UCSD-AML1 (cell line): Measurements from ENCODE around the gene ZNF888.
"Not testable (repeated sequence)": the region's sequence is repeated elsewhere in the genome, so short reads cannot be mapped to it uniquely, and the experiment has no call there.

Experiments used
- DNase-seq: peaks from one replicate; lab custom pipeline; 2025; ENCODE audit not compliant: unreplicated experiment; lab: John Stamatoyannopoulos, UW

The ZNF888 gene

DNA sequence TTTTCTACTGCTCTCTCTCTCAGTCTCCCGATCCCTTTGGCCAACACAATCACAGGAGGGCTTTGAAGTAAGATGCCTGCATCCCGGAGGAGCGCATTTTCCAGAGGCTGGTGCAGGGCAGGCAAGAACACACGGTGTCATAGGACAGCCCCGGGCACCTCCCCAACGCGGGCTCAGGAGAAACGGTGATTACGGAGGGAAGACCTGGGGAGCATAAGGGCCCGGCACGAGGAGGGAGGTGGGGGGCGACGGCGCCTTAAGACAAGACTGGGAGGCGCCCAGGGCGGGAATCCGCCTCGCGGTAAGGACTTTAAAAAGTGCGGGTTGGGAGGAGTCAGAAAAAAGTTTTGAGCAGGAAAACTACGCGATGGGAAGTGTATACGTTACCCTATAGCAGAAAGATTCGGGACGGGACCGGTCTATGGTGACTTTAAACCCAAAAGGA, 18.7 kb upstream of the ZNF888 start:
- DNase-seq = peak; percentile 45

DNA sequence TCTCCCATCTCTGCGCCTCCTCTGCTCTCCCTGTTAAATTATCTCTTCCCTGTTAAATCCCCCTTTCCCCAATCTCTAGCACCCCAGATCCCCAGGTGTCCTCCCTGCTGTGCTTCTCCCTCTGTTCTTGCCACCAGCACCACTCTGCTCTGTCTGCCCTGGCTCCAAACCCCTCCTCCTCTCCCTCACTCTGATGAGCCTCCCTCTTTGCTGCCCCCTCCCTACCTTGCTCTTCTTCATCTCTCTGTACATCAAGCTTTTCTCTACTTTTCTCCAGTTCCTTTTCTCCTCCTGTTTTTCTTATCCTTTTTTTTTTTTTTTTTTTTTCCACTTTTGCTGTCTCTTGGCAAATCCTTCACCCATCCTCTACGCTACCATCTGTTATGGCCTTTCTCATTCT, 18.3 kb upstream of the ZNF888 start:
- not testable (repeated sequence) for DNase-seq

- DNase-seq = not testable (repeated sequence)
These were observed 17.7 kb upstream of the ZNF888 start for GRCh38 chr19:52940905-52941304.

GRCh38 chr19:52938761-52939160, 15.5 kb upstream of the ZNF888 start:
- no peak for DNase-seq

- DNase-seq = no peak
These were observed 13.7 kb upstream of the ZNF888 start for GRCh38 chr19:52936954-52937325.

GRCh38 chr19:52936151-52936953, 13.1 kb upstream of the ZNF888 start:
- DNase-seq = no peak

GRCh38 chr19:52935434-52935833, 12.2 kb upstream of the ZNF888 start:
- DNase-seq = no peak

GRCh38 chr19:52924641-52925040, 1.4 kb upstream of the ZNF888 start:
- not testable (repeated sequence) for DNase-seq

GRCh38 chr19:52923778-52924593, 758 bp upstream of the ZNF888 start:
- peak; percentile 16 for DNase-seq

DNA sequence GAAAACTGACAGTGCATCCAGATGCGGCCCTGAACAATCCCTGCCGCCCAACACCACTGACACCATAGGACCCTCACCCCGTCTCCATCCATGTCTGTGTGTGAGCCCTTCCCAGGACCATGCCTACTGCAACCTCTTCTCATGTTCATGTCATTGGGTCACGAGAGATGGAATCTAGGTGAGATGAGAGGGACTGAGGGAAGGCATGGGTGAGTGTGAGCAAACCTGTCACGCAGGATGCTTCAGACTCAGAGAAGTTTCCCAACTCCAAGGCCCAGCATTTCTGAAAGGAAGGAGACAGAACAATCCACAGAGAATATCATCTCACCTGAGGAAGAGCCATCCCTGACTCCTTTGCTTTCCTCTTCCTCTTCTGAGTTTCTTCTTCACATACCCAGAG, 5.7 kb downstream of the ZNF888 start:
- DNase-seq = no peak

GRCh38 chr19:52910648-52911047, 12.6 kb downstream of the ZNF888 start:
- no peak for DNase-seq

DNA sequence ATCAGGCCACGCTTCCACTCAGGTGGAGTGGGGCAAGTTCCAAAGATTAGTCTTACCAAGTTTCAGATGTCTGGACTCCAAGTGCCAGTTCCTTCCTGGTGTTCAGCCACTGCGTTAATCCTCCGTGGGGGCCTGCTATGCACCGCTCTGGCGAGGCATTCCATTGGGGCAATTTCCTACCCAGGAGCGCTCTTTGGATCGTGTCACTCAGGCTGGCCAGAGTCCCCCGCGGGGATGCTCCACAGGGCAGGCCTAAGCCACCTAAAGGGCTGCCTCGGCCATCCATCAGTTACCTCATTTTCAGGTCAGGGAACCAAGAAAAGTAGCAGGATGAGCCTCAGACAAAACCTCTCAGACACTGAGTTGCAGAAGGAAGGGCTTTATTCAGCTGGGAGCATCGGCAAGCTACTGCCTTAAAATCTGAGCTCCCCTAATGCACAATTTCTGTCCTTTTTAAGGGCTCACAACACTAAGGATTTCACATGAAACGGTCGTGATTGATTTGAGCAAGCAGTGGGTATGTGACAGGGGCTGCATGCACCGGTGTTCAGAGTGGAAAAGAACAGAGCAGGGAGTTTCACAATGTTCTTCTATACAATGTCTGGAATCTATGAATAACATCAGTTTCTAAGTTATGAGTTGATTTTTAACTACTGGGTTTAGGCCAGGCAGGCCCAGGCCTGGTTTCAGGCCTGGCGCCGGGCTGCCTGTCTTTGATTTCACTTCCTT, 19.0 kb downstream of the ZNF888 start:
- not testable (repeated sequence) for DNase-seq

GRCh38 chr19:52901842-52902241, 21.4 kb downstream of the ZNF888 start:
- no peak for DNase-seq

- not testable (repeated sequence) for DNase-seq
These were observed 24.6 kb downstream of the ZNF888 start for GRCh38 chr19:52898596-52898995.

DNA sequence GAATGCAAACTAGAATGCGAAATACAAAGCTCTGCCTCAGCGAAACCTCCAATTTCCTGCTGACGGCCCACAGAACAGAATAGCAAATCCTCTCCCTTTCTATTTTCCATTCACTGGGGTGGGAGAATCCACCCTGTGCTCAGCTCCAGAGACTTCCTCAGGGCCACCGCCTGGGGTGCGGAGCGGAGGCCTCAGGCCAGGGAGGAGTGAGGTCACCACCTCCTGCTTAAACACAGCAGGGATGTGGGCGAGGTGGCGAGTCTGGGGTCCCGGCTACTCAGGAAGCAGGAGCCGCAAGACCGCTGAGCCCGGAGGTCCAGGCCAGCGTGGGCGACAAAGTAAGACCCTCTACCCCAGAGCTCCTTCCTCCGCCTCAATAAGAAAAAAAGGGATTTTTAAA, 25.1 kb downstream of the ZNF888 start:
- no peak for DNase-seq

DNA sequence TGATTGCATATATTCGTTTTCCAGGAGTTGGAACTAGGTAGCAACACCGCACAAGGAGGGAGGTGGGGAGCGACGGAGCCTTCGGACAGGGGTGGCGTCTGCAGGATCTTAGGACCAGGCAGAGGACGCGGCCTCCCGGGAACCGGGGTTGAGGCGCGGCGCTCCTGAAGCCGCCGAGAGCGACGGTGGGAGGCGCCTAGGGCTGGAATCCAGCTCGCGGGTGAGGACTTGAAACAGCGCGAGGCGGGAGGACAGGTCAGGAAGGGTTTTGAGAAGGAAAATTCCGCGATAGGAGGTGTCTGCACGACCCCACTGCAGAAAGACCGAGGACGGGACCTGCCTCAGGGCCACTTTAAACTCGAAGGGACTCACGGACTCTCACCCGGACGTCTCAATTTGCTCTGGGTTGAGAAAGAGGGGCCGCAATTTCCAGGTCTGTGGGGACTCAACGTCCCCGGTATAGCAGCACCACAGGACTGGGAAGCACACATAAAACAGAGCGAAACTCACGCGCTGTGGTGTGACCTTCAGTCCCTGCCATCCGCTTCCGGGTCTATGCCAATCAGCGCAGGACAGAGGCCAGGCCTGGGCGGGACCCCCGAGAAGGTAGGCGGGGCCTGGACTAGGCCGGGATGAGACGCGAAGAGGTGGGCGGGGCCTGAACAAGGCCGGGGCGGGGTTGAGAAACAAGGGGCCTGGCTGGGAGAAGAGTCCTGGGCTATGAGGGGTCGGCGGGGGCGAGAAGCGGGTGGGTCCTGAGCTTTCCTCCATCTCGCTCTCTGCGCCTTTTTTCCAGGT, 25.9 kb downstream of the ZNF888 start, which contains the start of gene ZNF320:
Gene ZNF320, minus strand, starts transcription at position 498 of the 798 bp plus-strand sequence. CDS start 7,380 bp downstream, outside the sequence.
- no peak for DNase-seq

GRCh38 chr19:52896431-52897137, 26.6 kb downstream of the ZNF888 start:
- DNase-seq = no peak

- DNase-seq = no peak
These were observed 31.9 kb downstream of the ZNF888 start for GRCh38 chr19:52891336-52891735.

DNA sequence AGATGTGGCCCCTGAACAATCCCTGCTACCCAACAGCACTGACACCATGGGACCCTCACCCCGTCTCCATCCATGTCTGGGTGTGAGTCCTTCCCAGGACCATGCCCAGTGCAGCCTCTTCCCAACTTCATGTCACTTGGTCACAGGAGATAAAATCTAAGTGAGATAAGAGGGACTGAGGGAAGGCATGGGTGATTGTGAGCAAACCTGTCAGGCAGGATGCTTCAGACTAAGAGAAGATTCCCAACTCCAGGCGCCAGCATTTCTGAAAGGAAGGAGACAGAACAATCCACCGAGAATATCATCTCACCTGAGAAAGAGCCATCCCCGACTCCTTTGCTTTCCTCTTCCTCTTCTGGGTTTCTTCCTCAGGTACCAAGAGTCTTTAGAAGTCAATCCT, 33.3 kb downstream of the ZNF888 start:
- no peak for DNase-seq

DNA sequence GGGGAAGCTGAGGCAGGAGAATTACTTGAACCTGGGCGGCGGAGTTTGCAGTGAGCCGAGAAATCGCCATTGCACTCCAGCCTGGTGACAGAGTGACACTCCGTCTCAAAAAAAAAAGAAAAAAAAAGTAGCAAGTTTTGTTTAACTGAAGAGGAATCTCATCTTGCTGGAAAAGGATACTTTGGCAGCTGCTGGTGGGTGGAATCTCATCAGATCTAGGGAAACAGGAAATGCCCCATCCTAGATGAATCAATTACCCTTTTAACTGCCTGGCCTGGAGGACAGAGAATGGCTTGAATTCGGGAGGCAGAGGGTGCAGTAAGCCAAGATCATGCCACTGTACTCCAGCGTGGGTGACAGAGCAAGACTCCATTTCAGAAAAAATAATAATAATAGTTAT, 34.2 kb downstream of the ZNF888 start:
- DNase-seq = no peak
